Immature natural killer cell (primary cell): ENCODE data around the gene ALX4. TPM values are rescaled to one million over a fixed set of nuclear protein-coding genes. Genes with fewer than 3 reads are reported as not detected.

Source experiments
- DNase-seq, 3 donors: peaks; one replicate each; pipeline ENCODE4 v3.0.0; 2022; ENCODE audit warnings: mixed read lengths in 1 of 3
- H3K27ac Mint-ChIP-seq, 6 donors: one replicate each; pipeline ENCODE4 v1.8.0; 2020; ENCODE audit warnings: mixed read lengths in 6 of 6, mild to moderate bottlenecking in 5 of 6, inconsistent platforms in 4 of 6, moderate library complexity in 3 of 6
- H3K27me3 Mint-ChIP-seq, 3 donors: one replicate each; pipeline ENCODE4 v1.8.0; 2020 to 2021; ENCODE audit warnings: low read depth in 3 of 3, mild to moderate bottlenecking in 3 of 3, mixed read lengths in 3 of 3, moderate library complexity in 3 of 3, inconsistent platforms in 1 of 3
- H3K36me3 Mint-ChIP-seq, 3 donors: one replicate each; pipeline ENCODE4 v1.8.0; 2020; ENCODE audit warnings: mixed read lengths in 3 of 3, inconsistent platforms in 2 of 3, mild to moderate bottlenecking in 2 of 3
- H3K4me1 Mint-ChIP-seq, 2 donors: one replicate each; pipeline ENCODE4 v1.8.0; 2020; ENCODE audit warnings: inconsistent platforms in 2 of 2, mild to moderate bottlenecking in 2 of 2, mixed read lengths in 2 of 2, moderate library complexity in 1 of 2
- H3K4me3 Mint-ChIP-seq, 5 donors: one replicate each; pipeline ENCODE4 v1.8.0; 2020; ENCODE audit warnings: mild to moderate bottlenecking in 5 of 5, mixed read lengths in 5 of 5, inconsistent platforms in 3 of 5, moderate library complexity in 3 of 5
- H3K9me3 Mint-ChIP-seq, 6 donors: one replicate each; pipeline ENCODE4 v1.8.0; 2020; ENCODE audit warnings: mild to moderate bottlenecking in 6 of 6, mixed read lengths in 6 of 6, inconsistent platforms in 4 of 6, moderate library complexity in 3 of 6
- polyA plus RNA-seq, 3 donors: library from polyadenylated mRNA; unstranded; fragments of 300-500 nt; fragmentation: Illumina TruSeq; gene quantifications; one replicate each; pipeline ENCODE4 v1.2.3, GENCODE V29; 2021

The ALX4 gene
- polyA plus RNA-seq, 3 donors from 2014 or later = not detected

- Mint-ChIP-seq H3K9me3 (no peaks in the 10 kb centered on the region), H3K27ac (no peak overlapping the region), H3K4me3 (no peak overlapping the region), H3K36me3 (no peaks in the 10 kb centered on the region), H3K4me1 (no peaks in the 10 kb centered on the region), H3K27me3 (peaks cover 0 to 2% (median 2%) of the 10 kb centered on the region in 3 donors)
- DNase-seq = no peak
Observed at GRCh38 chr11:44288133-44288526, 21.8 kb downstream of the ALX4 start.

- Mint-ChIP-seq H3K9me3 (no peaks in the 10 kb centered on the region), H3K27ac (no peak overlapping the region), H3K4me1 (no peaks in the 10 kb centered on the region), H3K4me3 (no peak overlapping the region), H3K36me3 (no peaks in the 10 kb centered on the region), H3K27me3 (peaks cover 1 to 2% (median 2%) of the 10 kb centered on the region in 3 donors)
- DNase-seq = no peak
Observed at GRCh38 chr11:44286911-44287310, 23.0 kb downstream of the ALX4 start.

- H3K36me3 Mint-ChIP-seq = no peaks in the 10 kb centered on the region
- no peaks in the 10 kb centered on the region for H3K9me3 Mint-ChIP-seq
- peak; percentile 21 to 37 (median 22) for DNase-seq
- no peaks in the 10 kb centered on the region for H3K4me1 Mint-ChIP-seq
- H3K27ac Mint-ChIP-seq = no peak overlapping the region
- no peak overlapping the region for H3K4me3 Mint-ChIP-seq
- H3K27me3 Mint-ChIP-seq = peaks cover 1 to 2% (median 2%) of the 10 kb centered on the region in 3 donors
Observed at GRCh38 chr11:44286268-44286880, 23.6 kb downstream of the ALX4 start.

GRCh38 chr11:44285756-44286155 lies 24.2 kb downstream of the ALX4 start:
- Mint-ChIP-seq H3K27ac (no peak overlapping the region), H3K27me3 (peaks cover 1 to 6% (median 2%) of the 10 kb centered on the region in 3 donors), H3K9me3 (no peaks in the 10 kb centered on the region), H3K4me1 (no peaks in the 10 kb centered on the region), H3K4me3 (no peak overlapping the region), H3K36me3 (no peaks in the 10 kb centered on the region)
- no peak for DNase-seq

- DNase-seq = no peak
- Mint-ChIP-seq H3K4me1 (no peaks in the 10 kb centered on the region), H3K27ac (no peak overlapping the region), H3K9me3 (no peaks in the 10 kb centered on the region), H3K4me3 (no peak overlapping the region), H3K36me3 (no peaks in the 10 kb centered on the region), H3K27me3 (peaks cover 1 to 8% (median 2%) of the 10 kb centered on the region in 3 donors)
Observed at GRCh38 chr11:44282620-44283019, 27.3 kb downstream of the ALX4 start.

GRCh38 chr11:44281151-44281550 lies 28.8 kb downstream of the ALX4 start:
- H3K4me3 Mint-ChIP-seq = no peak overlapping the region
- H3K4me1 Mint-ChIP-seq = no peaks in the 10 kb centered on the region

GRCh38 chr11:44280257-44280656 lies 29.7 kb downstream of the ALX4 start:
- no peak for DNase-seq
- H3K27me3 Mint-ChIP-seq = peaks cover 0 to 6% (median 3%) of the 10 kb centered on the region in 3 donors
- H3K4me1 Mint-ChIP-seq = no peaks in the 10 kb centered on the region
- H3K9me3 Mint-ChIP-seq = no peaks in the 10 kb centered on the region
- no peak overlapping the region for H3K27ac Mint-ChIP-seq
- no peaks in the 10 kb centered on the region for H3K36me3 Mint-ChIP-seq
- no peak overlapping the region for H3K4me3 Mint-ChIP-seq

More at GRCh38 chr11:44281151-44281550, 28.8 kb downstream of the ALX4 start:
- H3K36me3 Mint-ChIP-seq = no peaks in the 10 kb centered on the region
- no peaks in the 10 kb centered on the region for H3K9me3 Mint-ChIP-seq
- H3K27me3 Mint-ChIP-seq = peaks cover under 1 to 6% (median 3%) of the 10 kb centered on the region in 3 donors
- no peak for DNase-seq
- no peak overlapping the region for H3K27ac Mint-ChIP-seq

- H3K9me3 Mint-ChIP-seq = no peaks in the 10 kb centered on the region
- H3K4me3 Mint-ChIP-seq = no peak overlapping the region
- H3K27ac Mint-ChIP-seq = no peak overlapping the region
- H3K36me3 Mint-ChIP-seq = no peaks in the 10 kb centered on the region
- no peaks in the 10 kb centered on the region for H3K4me1 Mint-ChIP-seq
- DNase-seq = no peak
- H3K27me3 Mint-ChIP-seq = peaks cover 0 to 6% (median 3%) of the 10 kb centered on the region in 3 donors
Observed at GRCh38 chr11:44279483-44279882, 30.5 kb downstream of the ALX4 start.

- no peak for DNase-seq
- H3K4me3 Mint-ChIP-seq = no peak overlapping the region
- H3K36me3 Mint-ChIP-seq = no peaks in the 10 kb centered on the region
- H3K27me3 Mint-ChIP-seq = peaks cover 0 to 6% (median 5%) of the 10 kb centered on the region in 3 donors
- H3K4me1 Mint-ChIP-seq = no peaks in the 10 kb centered on the region
- no peak overlapping the region for H3K27ac Mint-ChIP-seq
- H3K9me3 Mint-ChIP-seq = no peaks in the 10 kb centered on the region
Observed at GRCh38 chr11:44277196-44278090, 32.5 kb downstream of the ALX4 start.

- H3K36me3 Mint-ChIP-seq = no peaks in the 10 kb centered on the region
- H3K4me1 Mint-ChIP-seq = no peaks in the 10 kb centered on the region
- H3K27ac Mint-ChIP-seq = no peak overlapping the region
- no peak overlapping the region for H3K4me3 Mint-ChIP-seq
- no peak for DNase-seq
- peaks cover 0 to 4% (median 3%) of the 10 kb centered on the region in 3 donors for H3K27me3 Mint-ChIP-seq
- no peaks in the 10 kb centered on the region for H3K9me3 Mint-ChIP-seq
Observed at GRCh38 chr11:44275961-44276550, 33.9 kb downstream of the ALX4 start.

- peaks cover 0 to 4% (median 2%) of the 10 kb centered on the region in 3 donors for H3K27me3 Mint-ChIP-seq
- no peaks in the 10 kb centered on the region for H3K4me1 Mint-ChIP-seq
- H3K9me3 Mint-ChIP-seq = no peaks in the 10 kb centered on the region
- H3K27ac Mint-ChIP-seq = no peak overlapping the region
- no peak for DNase-seq
- H3K36me3 Mint-ChIP-seq = no peaks in the 10 kb centered on the region
- no peak overlapping the region for H3K4me3 Mint-ChIP-seq
Observed at GRCh38 chr11:44275241-44275640, 34.7 kb downstream of the ALX4 start.

- no peaks in the 10 kb centered on the region for H3K4me1 Mint-ChIP-seq
- no peak for DNase-seq
- no peaks in the 10 kb centered on the region for H3K9me3 Mint-ChIP-seq
- peaks cover 0 to 4% (median 2%) of the 10 kb centered on the region in 3 donors for H3K27me3 Mint-ChIP-seq
- no peak overlapping the region for H3K27ac Mint-ChIP-seq
- H3K36me3 Mint-ChIP-seq = no peaks in the 10 kb centered on the region
- no peak overlapping the region for H3K4me3 Mint-ChIP-seq
Observed at GRCh38 chr11:44274404-44274803, 35.5 kb downstream of the ALX4 start.

- Mint-ChIP-seq H3K27me3 (peaks cover 0 to 6% (median 0%) of the 10 kb centered on the region in 3 donors), H3K27ac (peak overlapping the region in 1 of 6 donors; percentile 20), H3K4me3 (no peak overlapping the region), H3K4me1 (no peaks in the 10 kb centered on the region), H3K9me3 (no peaks in the 10 kb centered on the region), H3K36me3 (no peaks in the 10 kb centered on the region)
- no peak for DNase-seq
Observed at GRCh38 chr11:44271286-44271685, 38.7 kb downstream of the ALX4 start.
